ENCODE data around the gene ORC2.

Gene ORC2

GRCh38 chr2:200860092-200860795, 103.2 kb downstream of the ORC2 start:
- no peak for DNase-seq (ENCODE audit: low read depth in 2 of 2)

Data from stimulated activated CD4-positive, alpha-beta T cell treated with anti-CD3 and anti-CD28 coated beads, Interleukin-1b, Interleukin-23, amount 100 ng/mL, for 1 hour (primary cell).